Type B pancreatic cell (in vitro differentiated cells): ENCODE data around the gene CNTN4. TPM values are rescaled to one million over a fixed set of nuclear protein-coding genes. Genes with fewer than 3 reads are reported as not detected.

Experiments used
- DNase-seq: peaks from one replicate; pipeline ENCODE4 v3.0.0; 2021; ENCODE audit warnings: mixed read lengths; ENCODE audit not compliant: unreplicated experiment; ENCODE audit errors: extremely low spot score
- H3K27ac Mint-ChIP-seq: 2 replicates; pipeline ENCODE4 v1.8.0; 2021; ENCODE audit warnings: mild to moderate bottlenecking, mixed read lengths
- H3K27me3 Mint-ChIP-seq: 2 replicates; pipeline ENCODE4 v1.8.0; 2021; ENCODE audit warnings: mixed read lengths
- H3K36me3 Mint-ChIP-seq: 2 replicates; pipeline ENCODE4 v1.8.0; 2021; ENCODE audit warnings: mixed read lengths
- H3K4me1 Mint-ChIP-seq: one replicate; pipeline ENCODE4 v1.8.0; 2021; ENCODE audit warnings: mixed read lengths; ENCODE audit not compliant: unreplicated experiment
- H3K4me3 Mint-ChIP-seq: 2 replicates; pipeline ENCODE4 v1.8.0; 2021; ENCODE audit warnings: mild to moderate bottlenecking, mixed read lengths
- H3K9me3 Mint-ChIP-seq: 2 replicates; pipeline ENCODE4 v1.8.0; 2021; ENCODE audit warnings: mixed read lengths
- CTCF ChIP-seq: fragments of 200-600 bp; sonication (generic); conservative IDR thresholded peaks from 2 replicates; pipeline ENCODE4 v1.5.0; 2021; ENCODE audit warnings: antibody characterized with exemption, mild to moderate bottlenecking
- total RNA-seq: library from RNA; stranded (reverse); gene quantifications from 2 replicates; pipeline ENCODE4 v1.2.1, GENCODE V29; 2021; ENCODE audit warnings: low replicate concordance

CNTN4 gene
- total RNA-seq, 1 donor from 2014 or later = 29.7 TPM

GRCh38 chr3:2262204-2262603 lies 163.5 kb downstream of the CNTN4 start:
- DNase-seq = no peak
- no peaks in the 10 kb centered on the region for H3K4me1 Mint-ChIP-seq
- no peak overlapping the region for H3K4me3 Mint-ChIP-seq
- no peak for TF ChIP-seq CTCF
- H3K36me3 Mint-ChIP-seq = no peaks in the 10 kb centered on the region
- no peaks in the 10 kb centered on the region for H3K27me3 Mint-ChIP-seq
- peaks cover 2% of the 10 kb centered on the region for H3K9me3 Mint-ChIP-seq
- no peak overlapping the region for H3K27ac Mint-ChIP-seq

DNA sequence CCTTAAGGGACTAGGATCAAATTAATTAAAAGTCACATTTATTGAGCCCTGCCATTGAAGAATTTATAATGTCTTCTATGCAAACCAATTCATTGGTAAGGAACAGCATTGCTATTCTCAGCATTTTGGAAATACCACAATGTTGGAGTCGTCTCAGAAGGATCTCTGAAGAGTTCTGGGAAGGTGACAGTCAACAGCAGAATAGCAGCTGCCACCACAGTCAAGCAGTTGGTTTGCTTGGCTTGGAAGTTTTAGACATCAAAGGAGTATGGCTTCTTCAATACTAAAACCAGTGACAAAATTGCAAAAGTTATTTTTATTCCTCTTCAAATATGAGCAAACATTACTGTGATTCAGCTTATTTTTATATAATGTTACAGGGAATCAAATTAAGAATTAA lies 167.9 kb downstream of the CNTN4 start:
- H3K36me3 Mint-ChIP-seq = no peaks in the 10 kb centered on the region
- no peaks in the 10 kb centered on the region for H3K27me3 Mint-ChIP-seq
- TF ChIP-seq CTCF = no peak
- DNase-seq = no peak
- no peaks in the 10 kb centered on the region for H3K9me3 Mint-ChIP-seq
- H3K4me3 Mint-ChIP-seq = no peak overlapping the region
- H3K27ac Mint-ChIP-seq = no peak overlapping the region
- no peaks in the 10 kb centered on the region for H3K4me1 Mint-ChIP-seq

DNA sequence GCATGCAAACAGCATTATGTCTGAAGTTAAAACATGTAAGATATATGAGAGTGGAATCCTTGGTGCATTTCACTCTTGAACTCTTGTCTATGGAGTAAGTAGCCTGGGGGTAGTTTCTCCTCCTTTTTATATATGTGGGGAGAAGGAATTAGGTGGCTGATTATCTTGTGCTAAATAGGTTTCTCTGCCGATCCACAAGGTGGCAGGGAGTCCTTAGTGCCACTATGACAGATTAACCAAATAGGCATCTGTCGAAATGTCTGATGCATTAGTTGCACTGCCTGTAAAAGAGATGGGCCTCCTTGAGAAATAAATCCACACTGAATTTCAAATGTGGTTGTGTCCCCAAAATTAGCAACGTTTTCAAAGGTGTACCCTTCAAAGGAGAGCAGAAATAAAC lies 170.1 kb downstream of the CNTN4 start:
- Mint-ChIP-seq H3K36me3 (no peaks in the 10 kb centered on the region), H3K27ac (no peak overlapping the region), H3K9me3 (no peaks in the 10 kb centered on the region), H3K4me1 (no peaks in the 10 kb centered on the region), H3K4me3 (no peak overlapping the region), H3K27me3 (no peaks in the 10 kb centered on the region)
- no peak for TF ChIP-seq CTCF
- no peak for DNase-seq

DNA sequence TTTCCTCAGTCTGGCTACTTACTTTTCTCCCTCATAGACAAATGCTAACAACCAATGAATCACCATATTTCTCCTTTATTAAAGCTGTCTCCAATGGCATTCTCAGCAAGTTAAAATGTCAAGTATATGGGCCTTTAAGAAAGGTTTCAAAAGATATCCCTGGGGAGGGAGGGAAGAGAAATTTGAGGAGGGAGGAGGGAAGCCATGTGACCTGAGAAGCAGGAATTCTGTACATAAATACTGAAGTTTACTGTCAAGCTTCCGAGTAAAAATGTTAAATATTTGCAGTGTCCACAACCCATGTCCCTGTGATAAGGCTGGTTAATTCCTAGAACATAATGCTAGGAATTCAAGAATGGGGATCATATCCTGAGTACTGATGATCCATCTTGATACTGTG lies 175.9 kb downstream of the CNTN4 start:
- H3K4me1 Mint-ChIP-seq = peaks cover 6% of the 10 kb centered on the region
- H3K27ac Mint-ChIP-seq = no peak overlapping the region
- H3K4me3 Mint-ChIP-seq = no peak overlapping the region
- no peaks in the 10 kb centered on the region for H3K36me3 Mint-ChIP-seq
- no peak for TF ChIP-seq CTCF
- no peaks in the 10 kb centered on the region for H3K9me3 Mint-ChIP-seq
- no peaks in the 10 kb centered on the region for H3K27me3 Mint-ChIP-seq
- no peak for DNase-seq

- Mint-ChIP-seq H3K27ac (no peak overlapping the region), H3K27me3 (no peaks in the 10 kb centered on the region), H3K9me3 (no peaks in the 10 kb centered on the region), H3K4me3 (no peak overlapping the region), H3K4me1 (no peaks in the 10 kb centered on the region), H3K36me3 (no peaks in the 10 kb centered on the region)
- no peak for TF ChIP-seq CTCF
- DNase-seq = no peak
Observed at GRCh38 chr3:2283818-2284217, 185.2 kb downstream of the CNTN4 start.

- no peaks in the 10 kb centered on the region for H3K27me3 Mint-ChIP-seq
- H3K27ac Mint-ChIP-seq = no peak overlapping the region
- no peaks in the 10 kb centered on the region for H3K36me3 Mint-ChIP-seq
- H3K9me3 Mint-ChIP-seq = no peaks in the 10 kb centered on the region
- TF ChIP-seq CTCF = no peak
- no peak for DNase-seq
- H3K4me1 Mint-ChIP-seq = no peaks in the 10 kb centered on the region
- H3K4me3 Mint-ChIP-seq = no peak overlapping the region
Observed at GRCh38 chr3:2300938-2301337, 202.3 kb downstream of the CNTN4 start.
